ENCODE data around the gene RELL2.

RELL2 gene

DNA sequence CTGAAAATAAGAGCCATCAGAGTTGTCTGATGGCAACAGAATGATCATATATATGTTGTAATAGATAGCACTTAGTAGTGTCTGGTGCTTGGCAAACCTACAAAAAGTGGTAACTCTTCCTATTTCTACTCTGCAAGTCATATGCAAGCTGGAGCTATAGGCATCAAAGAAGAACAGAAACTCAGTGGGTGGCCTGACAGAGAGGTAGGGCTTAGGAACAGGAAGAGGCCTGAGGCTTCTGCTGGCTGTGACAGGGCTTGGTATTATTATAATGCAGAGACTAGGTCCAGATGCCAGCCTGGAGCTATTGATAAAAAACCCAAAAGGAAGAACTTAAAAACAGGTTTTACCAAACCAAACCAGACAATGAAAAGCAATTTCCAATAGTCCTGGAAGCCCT lies 13.6 kb upstream of the RELL2 start:
- DNase-seq, result no peak

DNA sequence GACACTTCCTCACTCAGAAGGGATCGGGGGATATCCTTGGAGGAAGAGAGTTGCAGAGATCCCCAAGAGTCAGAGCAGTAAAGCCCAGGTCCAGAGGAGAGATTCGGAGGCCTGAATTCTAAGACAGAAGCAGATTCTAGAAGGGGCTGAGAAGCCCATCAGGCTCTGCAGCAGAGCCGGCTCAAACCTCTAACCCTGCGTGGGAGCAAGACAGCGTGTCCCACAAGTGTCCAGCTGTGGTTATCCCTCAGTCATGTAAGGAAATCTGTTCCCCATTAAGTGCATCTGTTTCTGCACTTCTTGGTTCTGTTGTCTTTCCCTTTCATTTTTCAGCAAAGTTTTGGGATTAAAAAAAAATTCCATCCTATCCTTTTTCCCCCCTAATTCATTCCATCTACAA lies 13.2 kb upstream of the RELL2 start:
- DNase-seq, result no peak

DNA sequence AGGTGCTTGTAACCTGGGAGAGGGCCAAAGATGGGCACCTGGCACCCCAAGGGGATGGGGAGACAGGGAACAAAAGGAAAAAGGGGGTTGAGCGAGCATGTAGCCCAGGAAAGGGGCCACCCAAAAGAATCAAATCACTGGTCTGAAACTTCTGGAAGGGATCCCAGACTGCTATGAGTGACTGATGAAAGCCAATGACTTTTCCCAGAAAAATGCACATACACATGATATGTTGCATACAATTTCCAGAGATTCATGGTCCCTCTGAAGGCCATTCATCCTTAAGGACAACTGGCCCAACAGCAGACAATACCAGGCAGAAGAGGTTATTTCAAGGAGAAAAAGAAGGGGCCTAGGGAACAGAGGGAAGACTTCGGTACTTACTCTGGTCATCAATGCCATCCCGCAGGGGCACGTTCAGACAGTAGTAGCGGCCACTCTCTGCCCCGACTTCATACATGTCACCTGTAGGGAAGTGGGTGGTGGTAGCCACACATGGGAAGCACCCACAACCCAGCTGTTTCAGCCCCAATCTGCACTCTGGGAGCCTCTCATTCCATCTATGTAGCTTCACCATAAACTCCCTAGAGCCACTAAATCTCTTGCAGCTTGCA lies 8.5 kb upstream of the RELL2 start:
- no peak for DNase-seq

DNA sequence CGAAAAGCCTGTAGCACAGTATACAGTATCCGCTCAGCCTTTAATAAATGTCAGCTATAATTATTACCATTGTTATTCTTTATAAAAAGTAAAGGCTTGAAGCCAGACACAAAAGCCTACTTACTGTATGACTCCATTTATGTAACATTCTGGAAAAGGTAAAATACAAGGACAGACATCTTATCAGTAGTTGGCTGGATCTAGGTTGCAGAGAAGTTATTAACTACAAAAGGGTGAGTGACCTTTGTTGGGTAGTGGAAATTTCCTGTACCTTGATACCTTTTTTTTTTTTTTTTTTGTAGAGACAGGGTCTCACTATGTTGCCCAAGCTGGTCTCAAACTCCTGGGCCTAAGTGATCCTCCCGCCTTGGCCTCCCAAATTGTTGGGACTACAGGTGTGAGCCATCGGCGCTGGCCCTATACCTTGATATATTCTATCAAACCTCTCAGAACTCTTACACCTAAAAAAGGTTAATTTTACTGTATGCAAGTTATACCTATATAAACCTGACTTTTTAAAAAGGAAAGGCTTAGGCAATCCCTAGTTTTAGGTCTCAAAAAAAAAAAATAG lies 6.1 kb upstream of the RELL2 start:
- no peak for DNase-seq

DNA sequence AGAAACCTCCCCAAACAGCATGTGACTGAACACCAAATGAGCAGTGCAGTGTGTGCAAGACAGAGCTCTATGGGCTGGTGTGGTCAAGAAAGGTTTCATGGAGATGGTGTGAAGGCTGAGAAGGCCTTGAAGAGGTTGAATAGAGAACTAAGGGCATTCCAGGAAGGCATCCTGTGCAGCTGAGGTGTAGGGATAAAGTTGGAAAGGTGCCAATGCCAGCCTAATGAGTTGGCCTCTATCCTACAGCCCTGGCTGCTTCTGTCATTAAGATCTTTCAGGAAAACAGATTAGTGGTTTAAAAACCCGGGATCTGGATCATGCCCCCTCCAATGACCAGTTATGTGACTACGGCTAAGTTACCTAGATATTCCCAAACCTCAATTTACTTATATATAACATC lies 4.1 kb upstream of the RELL2 start:
- no peak for DNase-seq

DNA sequence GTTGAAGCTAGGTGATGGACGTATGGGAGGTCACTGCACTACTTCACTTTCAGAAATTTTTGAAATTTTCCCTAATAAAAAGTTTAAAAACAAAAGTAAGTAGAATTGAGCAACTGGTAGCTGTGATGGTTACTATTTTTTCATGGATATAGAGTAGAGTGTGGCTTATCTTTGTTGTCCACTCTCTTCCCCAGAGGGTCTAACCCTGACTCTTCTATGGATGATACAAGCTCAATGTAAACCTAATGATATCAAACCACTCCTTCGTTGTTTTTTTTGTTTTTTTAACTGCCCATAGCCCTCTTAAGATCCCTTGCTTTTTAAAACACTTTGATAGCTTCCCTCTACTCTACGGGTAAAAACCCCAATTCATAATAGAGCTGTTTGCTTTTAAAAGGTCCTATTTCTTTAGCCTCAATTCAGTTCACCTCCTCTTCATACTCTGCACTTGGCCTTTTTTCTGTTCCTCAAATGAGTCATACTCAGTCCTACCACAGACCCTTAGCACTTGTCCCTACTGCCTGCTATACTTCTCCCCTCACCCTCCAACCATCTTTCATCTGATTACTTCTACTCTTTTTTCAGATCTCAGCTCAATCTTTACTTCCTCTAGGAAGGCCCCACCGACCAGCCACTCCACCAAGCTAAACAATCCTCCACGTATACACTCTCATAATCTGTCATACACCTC lies 2.8 kb upstream of the RELL2 start:
- DNase-seq, result no peak

DNA sequence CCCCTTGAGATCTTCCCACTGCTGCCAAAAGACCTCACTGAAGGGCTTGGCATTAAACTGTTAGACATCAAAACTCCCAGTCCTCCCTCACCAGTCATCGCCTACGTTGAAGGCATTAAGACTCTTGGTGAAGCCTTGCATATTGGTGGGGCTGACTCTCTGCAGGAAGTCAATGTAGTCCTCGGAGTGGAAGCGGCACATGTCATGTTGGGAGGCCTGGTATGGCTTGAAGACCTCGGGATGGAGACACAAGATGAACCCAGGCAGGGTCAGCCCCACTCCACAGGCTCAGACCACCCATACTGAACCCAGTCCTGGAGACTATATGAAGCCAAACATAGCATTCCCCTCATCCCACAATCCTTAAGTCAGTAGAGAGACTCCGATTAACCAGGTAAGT lies 2.1 kb upstream of the RELL2 start:
- DNase-seq, result no peak

DNA sequence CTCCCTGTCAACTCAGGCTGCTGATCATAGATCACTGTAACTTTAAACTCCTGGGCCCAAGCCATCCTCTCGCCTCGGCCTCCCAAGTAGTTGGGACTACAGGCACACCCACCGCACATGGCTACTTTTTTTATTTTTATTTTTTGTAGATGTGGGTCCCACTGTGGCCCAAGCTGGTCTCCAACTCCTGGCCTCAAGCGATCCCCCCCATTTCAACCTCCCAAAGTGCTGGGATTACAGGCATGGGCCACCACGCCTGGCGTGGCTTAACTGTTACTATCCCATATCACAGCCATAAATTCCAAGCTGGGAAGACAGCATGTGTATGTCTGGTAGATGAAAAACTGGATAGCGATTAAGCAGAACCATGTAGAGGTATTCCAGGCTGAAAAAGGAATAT lies 1.2 kb upstream of the RELL2 start:
- DNase-seq, result no peak

DNA sequence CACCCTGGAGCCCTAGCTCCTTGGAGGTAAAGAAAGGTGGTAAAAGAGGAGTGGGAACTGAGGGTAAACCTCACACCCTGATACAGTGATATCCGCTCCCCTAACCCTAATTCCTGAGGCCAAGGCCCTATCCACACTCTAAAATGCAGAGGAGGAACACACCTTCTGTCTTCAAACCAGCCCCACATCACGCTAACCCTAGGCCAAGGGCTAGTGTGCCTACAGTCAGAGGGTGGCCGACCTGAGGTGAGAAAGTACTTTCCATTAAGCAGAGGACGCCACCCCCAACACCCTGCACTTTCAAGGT lies 738 bp upstream of the RELL2 start:
- no peak for DNase-seq

DNA sequence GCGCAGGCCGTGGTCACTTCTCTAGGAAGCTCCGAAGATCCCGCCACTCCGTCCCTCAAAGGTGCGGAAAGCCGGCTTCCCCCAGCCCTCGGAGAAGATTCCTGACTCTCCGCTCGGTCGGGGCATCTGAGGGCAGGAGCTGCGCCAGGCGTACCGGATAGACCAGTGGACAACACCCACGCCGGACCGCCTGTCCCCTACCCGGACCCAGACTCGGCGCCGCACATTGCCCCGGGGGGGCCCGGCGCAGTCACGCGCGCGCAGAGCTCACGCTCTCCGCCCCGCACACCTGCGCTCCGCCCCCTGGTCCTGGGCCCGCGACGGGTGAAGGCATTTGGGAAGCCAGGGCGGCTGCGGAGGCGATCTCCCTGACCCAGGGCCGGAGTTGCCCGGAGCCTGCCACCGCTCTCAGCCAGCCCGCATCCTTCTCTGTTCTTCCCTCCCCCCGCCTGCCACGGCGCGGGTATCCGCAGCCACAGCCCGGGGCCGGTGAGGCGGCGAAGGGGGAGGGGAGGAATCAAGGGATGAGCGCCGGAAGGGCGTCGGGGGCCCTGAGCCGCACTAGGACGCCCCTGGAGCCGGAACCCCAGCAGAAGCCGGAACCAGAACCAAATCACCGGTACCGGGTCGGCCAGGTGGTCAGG lies 448 bp downstream of the RELL2 start:
- DNase-seq, result no peak

DNA sequence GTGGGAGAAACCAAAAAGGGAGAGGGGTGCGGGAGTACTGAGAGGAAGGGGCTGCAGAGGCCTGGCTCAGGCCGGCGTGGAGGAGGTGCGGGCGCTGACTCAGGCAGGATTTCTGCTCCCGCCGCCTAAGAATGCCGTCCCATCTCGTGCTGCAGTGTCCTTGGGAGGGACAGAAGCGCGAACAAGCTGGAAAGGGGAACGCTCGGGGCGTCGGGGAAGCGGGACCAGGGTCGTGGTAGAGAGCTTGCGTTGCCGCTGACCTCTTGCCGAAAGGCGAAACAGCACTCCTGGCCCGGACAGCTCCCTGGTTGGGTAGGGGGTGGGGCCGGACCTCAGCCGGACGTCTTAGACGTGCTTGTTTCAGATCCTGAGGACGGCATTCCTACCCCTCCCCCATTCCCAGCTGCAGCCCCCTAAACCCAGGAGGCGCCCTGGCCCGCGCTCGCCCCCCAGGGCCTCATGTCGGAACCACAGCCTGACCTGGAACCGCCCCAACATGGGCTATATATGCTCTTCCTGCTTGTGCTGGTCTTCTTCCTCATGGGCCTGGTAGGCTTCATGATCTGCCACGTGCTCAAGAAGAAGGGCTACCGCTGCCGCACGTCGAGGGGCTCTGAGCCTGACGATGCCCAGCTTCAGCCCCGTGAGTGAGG lies 1.1 kb downstream of the RELL2 start:
- no peak for DNase-seq

DNA sequence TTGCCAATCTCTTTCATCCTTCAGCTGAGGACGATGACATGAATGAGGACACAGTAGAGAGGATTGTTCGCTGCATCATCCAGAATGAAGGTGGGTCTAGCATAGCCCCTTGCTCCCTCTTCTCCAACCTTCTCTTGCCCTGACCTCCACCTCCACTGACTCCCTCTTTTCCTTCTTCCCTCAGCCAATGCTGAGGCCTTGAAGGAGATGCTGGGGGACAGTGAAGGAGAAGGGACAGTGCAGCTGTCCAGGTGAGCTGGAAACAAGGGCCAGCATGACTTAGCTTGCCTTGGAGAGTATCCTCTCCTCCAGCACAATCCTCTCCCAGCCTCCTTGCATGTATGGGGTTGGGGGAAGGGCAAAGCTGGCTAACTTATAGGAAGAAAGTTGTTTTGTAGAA lies 2.0 kb downstream of the RELL2 start:
- DNase-seq, result no peak

DNA sequence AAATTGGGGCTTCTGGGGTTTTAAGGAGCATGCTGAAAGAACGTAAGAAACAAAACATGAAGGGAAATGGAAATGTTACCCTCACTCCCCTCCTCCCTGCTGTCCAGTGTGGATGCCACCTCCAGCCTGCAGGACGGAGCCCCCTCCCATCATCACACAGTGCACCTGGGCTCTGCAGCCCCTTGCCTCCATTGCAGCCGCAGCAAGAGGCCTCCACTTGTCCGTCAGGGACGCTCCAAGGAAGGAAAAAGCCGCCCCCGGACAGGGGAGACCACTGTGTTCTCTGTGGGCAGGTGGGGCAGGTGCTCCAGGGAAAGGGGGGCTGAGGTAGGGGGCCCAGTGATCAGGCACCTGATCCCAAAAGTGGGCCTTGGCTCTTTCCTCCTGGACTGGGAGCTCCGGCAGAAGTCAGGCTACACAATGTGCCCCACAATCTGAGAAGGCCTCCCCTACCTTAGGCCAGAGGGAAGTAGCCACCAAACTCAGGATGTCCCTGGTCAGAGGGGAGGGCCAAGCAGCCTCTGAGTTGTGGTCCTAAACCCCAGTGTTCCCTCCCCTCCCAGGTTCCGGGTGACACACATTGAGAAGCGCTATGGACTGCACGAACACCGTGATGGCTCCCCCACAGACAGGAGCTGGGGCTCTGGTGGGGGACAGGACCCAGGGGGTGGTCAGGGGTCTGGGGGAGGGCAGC lies 2.7 kb downstream of the RELL2 start:
- DNase-seq, result no peak

DNA sequence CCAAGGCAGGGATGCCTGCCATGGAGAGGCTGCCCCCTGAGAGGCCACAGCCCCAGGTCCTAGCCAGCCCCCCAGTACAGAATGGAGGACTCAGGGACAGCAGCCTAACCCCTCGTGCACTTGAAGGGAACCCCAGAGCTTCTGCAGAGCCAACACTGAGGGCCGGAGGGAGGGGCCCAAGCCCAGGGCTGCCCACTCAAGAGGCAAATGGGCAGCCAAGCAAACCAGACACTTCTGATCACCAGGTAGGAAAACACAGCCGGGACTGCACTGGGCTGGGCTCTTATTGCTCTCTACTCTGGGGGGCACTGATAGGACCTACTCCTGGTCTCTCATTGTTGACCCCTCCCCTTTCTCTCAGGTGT lies 3.2 kb downstream of the RELL2 start:
- DNase-seq, result no peak

DNA sequence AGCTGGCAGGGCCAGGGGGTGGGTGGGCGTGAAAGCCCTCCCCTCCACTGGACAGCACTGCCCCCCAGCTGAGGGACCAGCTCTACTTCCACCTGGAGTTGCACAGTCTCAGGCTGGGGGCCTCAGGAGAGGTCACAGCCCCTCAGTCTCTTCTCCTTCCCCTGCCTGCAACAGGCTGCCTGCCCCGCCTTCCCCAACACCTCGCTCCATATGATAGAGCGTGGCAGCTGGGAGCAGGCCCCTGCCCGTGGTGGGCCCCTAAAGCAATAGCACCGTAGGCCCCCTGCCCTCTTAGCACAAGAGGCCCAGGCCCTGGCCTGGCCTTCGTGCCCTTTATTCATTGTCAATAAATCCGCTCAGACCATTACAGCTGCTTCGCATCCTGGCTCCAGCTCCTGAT lies 3.9 kb downstream of the RELL2 start:
- DNase-seq, result no peak

DNA sequence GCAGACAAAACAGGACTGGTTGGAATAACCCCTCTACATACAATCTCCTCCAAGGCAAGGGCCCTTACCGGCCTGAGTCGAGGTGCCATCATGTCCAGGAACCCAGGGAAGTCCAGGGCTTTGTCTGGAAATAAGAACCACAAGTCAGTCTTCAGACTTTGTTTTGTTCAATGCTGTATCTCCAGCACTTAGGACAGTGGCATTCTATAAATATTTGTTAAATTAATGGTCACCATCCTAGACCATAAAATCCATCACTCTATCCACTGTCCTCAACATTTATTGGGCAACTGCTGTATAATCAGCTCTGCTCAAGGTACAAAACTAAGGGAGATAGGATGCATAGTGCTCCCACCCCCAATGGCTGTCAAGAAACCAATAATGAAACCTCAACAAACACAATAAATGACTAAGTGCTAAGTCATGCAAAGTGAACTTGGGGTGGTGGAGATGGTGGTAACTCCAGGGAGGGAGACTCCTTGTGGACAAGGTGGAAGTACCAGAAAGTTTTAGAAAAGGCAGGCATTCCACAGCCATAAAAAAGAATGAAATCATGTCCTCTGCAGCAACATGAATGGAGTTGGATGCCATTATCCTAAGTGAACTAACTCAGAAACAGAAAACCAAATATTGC lies 5.0 kb downstream of the RELL2 start:
- no peak for DNase-seq

DNA sequence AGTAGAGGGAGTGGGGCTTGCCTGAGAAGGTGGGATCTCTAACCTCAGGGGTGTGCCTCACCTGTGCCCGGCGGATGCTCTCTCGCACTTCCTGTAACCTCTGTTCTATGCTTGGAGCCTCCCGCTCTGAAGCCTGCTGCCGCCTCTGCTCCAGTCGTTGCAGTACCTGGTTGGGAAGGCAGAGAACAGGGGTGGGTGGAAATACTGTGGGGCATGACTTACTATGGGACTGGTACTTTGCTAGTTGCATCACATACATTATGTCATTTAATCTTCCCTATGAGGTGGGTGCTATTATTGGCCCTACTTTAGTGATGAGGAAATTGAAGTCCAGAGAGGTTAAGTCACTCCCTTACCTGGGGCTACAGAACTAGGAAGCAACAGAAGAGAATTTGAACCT lies 9.2 kb downstream of the RELL2 start:
- DNase-seq, result no peak

DNA sequence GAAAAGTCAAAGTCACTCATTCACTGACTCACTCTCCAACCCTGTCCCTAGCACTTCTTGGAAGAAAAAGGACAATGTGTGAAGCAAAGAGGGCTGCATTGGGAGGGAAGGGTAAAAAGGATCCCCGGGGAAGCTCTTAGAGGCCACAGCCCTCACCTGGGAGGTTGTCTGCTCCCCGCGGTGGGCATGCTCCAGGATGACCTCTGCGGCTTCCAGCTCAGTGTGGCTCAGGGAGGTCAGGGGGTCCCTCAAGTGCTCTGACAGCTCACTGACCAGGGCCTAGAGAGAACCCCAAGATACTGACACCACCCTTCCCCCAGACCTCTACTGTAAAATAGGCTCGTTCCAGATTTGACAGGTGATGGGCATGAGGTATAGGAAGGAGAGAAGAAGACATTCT lies 10.4 kb downstream of the RELL2 start:
- no peak for DNase-seq

DNA sequence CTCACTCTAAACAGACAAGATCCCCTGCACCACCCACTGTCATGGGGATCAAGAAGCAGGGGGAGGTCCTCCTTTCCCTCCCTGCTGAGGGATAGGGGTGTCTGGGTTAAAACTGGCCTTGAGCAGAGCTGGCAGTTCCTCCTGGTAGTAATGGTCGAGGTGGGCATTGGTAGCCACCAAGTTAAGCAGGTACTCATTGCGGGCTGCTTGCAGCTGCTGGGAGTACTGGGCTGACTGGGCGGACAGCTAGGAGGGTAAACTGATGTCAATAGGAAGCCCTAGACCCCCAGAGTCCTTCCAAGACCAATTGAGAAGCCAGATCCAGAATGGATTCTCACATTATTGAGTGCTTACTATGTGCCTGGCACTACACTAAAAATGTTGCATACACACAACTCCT lies 11.1 kb downstream of the RELL2 start:
- no peak for DNase-seq

DNA sequence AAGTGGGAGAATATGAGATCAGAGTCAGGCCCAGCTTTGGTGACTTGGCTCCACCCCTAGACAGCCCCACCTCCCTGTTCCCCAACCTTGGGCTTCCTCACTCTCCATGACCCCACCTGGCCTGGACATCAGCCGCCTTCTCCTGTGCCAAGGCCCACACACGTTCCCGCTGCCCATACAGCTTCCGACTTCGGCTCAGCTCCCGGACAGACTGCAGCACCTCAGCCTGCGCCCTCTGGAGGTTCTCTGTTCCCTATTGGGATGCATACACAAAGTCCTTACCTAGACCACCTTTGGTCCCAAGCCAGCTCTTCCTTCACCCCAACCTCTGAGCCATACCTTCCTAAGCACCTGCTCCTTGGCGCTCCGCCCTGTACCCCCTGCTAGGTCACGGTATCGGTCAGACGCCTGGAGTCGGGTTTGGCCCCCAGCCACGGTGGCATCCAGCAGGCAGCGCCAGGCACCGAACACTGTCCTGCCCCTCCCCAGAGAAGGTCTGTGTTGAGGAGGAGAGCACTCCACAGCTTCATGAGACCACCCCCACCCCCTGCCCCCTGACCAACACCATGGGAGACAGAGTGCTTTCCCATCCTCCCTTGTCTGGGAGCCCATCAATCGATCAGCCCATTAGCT lies 12.4 kb downstream of the RELL2 start:
- DNase-seq, result no peak

DNA sequence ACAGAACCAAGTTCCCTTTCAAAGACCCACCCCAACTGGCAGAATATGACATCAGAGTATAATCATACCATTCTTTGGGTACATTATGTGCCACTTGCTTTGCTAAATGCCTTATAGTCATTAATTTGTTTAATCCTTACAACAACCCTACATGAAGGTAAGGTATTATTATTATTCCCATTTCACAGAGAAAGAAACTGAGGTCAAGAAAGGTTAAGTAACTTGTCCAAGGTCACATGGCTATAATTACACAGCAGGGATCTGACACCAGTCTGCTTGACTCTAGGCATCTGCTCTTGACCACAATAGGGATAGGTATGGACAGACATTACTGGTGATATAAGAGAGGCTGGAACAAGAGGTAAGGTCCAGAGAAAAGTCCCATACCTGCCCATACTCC lies 13.2 kb downstream of the RELL2 start:
- DNase-seq, result no peak
